Measurements from ENCODE around the gene SPIRE1.

GRCh38 chr18:12585218-12585617 lies 72.7 kb downstream of the SPIRE1 start:
- TF ChIP-seq POLR2AphosphoS5 (IDR thresholded peaks at IDR 0.05) (no peak), CTCF (IDR thresholded peaks at IDR 0.05) (no peak), POLR2A (IDR thresholded peaks at IDR 0.05) (no peak)
